ENCODE measurements around the gene MAML2. TPM values are rescaled to one million over a fixed set of nuclear protein-coding genes. Genes with fewer than 3 reads are reported as not detected.

The MAML2 gene
- total RNA-seq, 1 experiment from 2014 or later = 2.9 TPM

DNA sequence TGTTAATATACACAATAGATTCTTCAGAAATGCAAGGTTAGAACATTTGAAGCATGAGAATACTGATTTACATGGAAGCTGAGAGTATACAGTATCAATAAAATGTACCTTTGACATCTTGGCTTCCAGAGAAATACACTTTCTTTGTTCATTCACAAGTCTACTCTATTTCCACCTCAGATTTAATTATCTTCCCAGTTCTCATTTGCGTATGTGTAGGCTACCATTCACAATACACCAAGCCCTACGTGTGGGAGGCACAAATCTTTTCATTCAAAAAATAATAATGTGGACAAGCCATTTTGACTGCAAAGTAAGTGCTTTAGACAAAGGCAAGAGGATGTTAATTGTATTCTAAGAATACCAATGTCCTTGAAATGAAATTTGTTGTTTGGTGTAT, 286.4 kb downstream of the MAML2 start:
- BruUV-seq (replicated peaks) = no TSS peak
- Histone ChIP-seq H3K27me3 (ENCODE audit: control insufficient read depth, insufficient read depth, low read length) (no peaks in the 10 kb centered on the region), H3K36me3 (ENCODE audit: control insufficient read depth, insufficient read depth, low read length) (no peaks in the 10 kb centered on the region), H3K4me3 (ENCODE audit: low read depth in 2 of 2, low read length in 2 of 2) (no peak overlapping the region), H3K4me1 (ENCODE audit: control insufficient read depth, insufficient read depth, low read length) (no peaks in the 10 kb centered on the region), H3K27ac (ENCODE audit: low read length) (no peak overlapping the region), H3K9me3 (ENCODE audit: control insufficient read depth, insufficient read depth, low read depth, low read length) (no peaks in the 10 kb centered on the region)
- POLR2A ChIA-PET = no interaction called here
- ATAC-seq (no peak), DNase-seq (ENCODE audit: low read depth, low spot score) (no peak)
- in situ Hi-C loops (cut with HindIII; ENCODE audit: low pct_unique_long_range_greater_than_20kb, low sequenced_read_pairs) = no loop called here
- intact Hi-C loops (cut with micrococcal nuclease; ENCODE audit: unreplicated experiment) = loop anchor here (5.0 to 10.0 kb wide), 2 partner anchors 181 to 338 kb away; partner anchors contain the start of gene JRKL
- TF ChIP-seq POLR2AphosphoS5 (IDR thresholded peaks at IDR 0.05; ENCODE audit: low read depth, low read length) = no peak
- TF ChIP-seq, protein P1, sequence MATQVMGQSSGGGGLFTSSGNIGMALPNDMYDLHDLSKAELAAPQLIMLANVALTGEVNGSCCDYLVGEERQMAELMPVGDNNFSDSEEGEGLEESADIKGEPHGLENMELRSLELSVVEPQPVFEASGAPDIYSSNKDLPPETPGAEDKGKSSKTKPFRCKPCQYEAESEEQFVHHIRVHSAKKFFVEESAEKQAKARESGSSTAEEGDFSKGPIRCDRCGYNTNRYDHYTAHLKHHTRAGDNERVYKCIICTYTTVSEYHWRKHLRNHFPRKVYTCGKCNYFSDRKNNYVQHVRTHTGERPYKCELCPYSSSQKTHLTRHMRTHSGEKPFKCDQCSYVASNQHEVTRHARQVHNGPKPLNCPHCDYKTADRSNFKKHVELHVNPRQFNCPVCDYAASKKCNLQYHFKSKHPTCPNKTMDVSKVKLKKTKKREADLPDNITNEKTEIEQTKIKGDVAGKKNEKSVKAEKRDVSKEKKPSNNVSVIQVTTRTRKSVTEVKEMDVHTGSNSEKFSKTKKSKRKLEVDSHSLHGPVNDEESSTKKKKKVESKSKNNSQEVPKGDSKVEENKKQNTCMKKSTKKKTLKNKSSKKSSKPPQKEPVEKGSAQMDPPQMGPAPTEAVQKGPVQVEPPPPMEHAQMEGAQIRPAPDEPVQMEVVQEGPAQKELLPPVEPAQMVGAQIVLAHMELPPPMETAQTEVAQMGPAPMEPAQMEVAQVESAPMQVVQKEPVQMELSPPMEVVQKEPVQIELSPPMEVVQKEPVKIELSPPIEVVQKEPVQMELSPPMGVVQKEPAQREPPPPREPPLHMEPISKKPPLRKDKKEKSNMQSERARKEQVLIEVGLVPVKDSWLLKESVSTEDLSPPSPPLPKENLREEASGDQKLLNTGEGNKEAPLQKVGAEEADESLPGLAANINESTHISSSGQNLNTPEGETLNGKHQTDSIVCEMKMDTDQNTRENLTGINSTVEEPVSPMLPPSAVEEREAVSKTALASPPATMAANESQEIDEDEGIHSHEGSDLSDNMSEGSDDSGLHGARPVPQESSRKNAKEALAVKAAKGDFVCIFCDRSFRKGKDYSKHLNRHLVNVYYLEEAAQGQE (IDR thresholded peaks at IDR 0.05; ENCODE audit: insufficient read depth in 1 of 2, low read depth in 2 of 2, low read length in 1 of 2) = no peak
- no peak for TF ChIP-seq SIN3A (IDR thresholded peaks at IDR 0.05; ENCODE audit: borderline replicate concordance, insufficient read depth, low read depth, low read length)
- TF ChIP-seq TCF7L2 (IDR thresholded peaks at IDR 0.05; ENCODE audit: low read depth, low read length) = no peak
- TF ChIP-seq, protein P2, sequence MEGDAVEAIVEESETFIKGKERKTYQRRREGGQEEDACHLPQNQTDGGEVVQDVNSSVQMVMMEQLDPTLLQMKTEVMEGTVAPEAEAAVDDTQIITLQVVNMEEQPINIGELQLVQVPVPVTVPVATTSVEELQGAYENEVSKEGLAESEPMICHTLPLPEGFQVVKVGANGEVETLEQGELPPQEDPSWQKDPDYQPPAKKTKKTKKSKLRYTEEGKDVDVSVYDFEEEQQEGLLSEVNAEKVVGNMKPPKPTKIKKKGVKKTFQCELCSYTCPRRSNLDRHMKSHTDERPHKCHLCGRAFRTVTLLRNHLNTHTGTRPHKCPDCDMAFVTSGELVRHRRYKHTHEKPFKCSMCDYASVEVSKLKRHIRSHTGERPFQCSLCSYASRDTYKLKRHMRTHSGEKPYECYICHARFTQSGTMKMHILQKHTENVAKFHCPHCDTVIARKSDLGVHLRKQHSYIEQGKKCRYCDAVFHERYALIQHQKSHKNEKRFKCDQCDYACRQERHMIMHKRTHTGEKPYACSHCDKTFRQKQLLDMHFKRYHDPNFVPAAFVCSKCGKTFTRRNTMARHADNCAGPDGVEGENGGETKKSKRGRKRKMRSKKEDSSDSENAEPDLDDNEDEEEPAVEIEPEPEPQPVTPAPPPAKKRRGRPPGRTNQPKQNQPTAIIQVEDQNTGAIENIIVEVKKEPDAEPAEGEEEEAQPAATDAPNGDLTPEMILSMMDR (IDR thresholded peaks at IDR 0.05) = no peak
- CTCF ChIA-PET = interaction anchor here (0.6 kb wide), 1 partner anchor 73 kb away, joined by 6 read pairs; no protein-coding TSS in a partner anchor

GRCh38 chr11:96055706-96056387, 287.1 kb downstream of the MAML2 start:
- H3K9me3 ChIP-seq (ENCODE audit: control insufficient read depth, insufficient read depth, low read depth, low read length) = no peaks in the 10 kb centered on the region
- intact Hi-C loops (cut with micrococcal nuclease; ENCODE audit: unreplicated experiment) = loop anchor here (1.0 to 10.0 kb wide), 3 partner anchors 181 to 339 kb away; partner anchors contain the start of genes JRKL and MAML2
- H3K4me1 ChIP-seq (ENCODE audit: control insufficient read depth, insufficient read depth, low read length) = no peaks in the 10 kb centered on the region
- H3K27ac ChIP-seq (ENCODE audit: low read length) = no peak overlapping the region
- ChIA-PET CTCF (interaction anchor here (0.6 to 3.6 kb wide), 6 partner anchors 13 to 338 kb away, joined by 3 to 33 read pairs (median 6); partner anchors contain the start of gene MAML2), POLR2A (interaction anchor here (0.7 kb wide), 1 partner anchor 13 kb away, joined by 4 read pairs; no protein-coding TSS in a partner anchor)
- DNase-seq (ENCODE audit: low read depth, low spot score) = no peak
- no peaks in the 10 kb centered on the region for H3K27me3 ChIP-seq (ENCODE audit: control insufficient read depth, insufficient read depth, low read length)
- ATAC-seq = no peak
- H3K36me3 ChIP-seq (ENCODE audit: control insufficient read depth, insufficient read depth, low read length) = no peaks in the 10 kb centered on the region
- no TSS peak for BruUV-seq (replicated peaks)
- H3K4me3 ChIP-seq (ENCODE audit: low read depth in 2 of 2, low read length in 2 of 2) = no peak overlapping the region
- in situ Hi-C loops (cut with HindIII; ENCODE audit: low pct_unique_long_range_greater_than_20kb, low sequenced_read_pairs) = no loop called here
- TF ChIP-seq, protein P2 (IDR thresholded peaks at IDR 0.05) = no peak
- TF ChIP-seq TCF7L2 (IDR thresholded peaks at IDR 0.05; ENCODE audit: low read depth, low read length) (no peak), POLR2AphosphoS5 (IDR thresholded peaks at IDR 0.05; ENCODE audit: low read depth, low read length) (no peak), SIN3A (IDR thresholded peaks at IDR 0.05; ENCODE audit: borderline replicate concordance, insufficient read depth, low read depth, low read length) (no peak)
- TF ChIP-seq, protein P1 (IDR thresholded peaks at IDR 0.05; ENCODE audit: insufficient read depth in 1 of 2, low read depth in 2 of 2, low read length in 1 of 2) = no peak

Measured in Panc1 (cell line).